Activated B cell treated with CpG ODN at 0.5 μM for 24 hours (primary cell): ENCODE results near the gene BMP2. TPM values are rescaled to one million over a fixed set of nuclear protein-coding genes. Genes with fewer than 3 reads are reported as not detected.

Experiments used
- ATAC-seq: fragments of 200-7000 bp; cut with Tn5 transposase; one replicate; pipeline ENCODE4 v1.10.0; 2021; ENCODE audit warnings: low read depth, mild to moderate bottlenecking, moderate library complexity
- CTCF ChIA-PET: fragments of 350-600 bp; sonication (Branson Sonifier 250); formaldehyde crosslinking; loops from one replicate; lab custom pipeline; 2021; ENCODE audit warnings: antibody characterized with exemption; lab: Charles Lee
- POLR2A ChIA-PET: fragments of 350-600 bp; sonication (Branson Sonifier 250); formaldehyde crosslinking; loops from one replicate; lab custom pipeline; 2021; ENCODE audit warnings: antibody characterized with exemption; lab: Charles Lee
- DNase-seq: peaks from one replicate; pipeline ENCODE4 v3.0.0; 2022
- H3K27ac Mint-ChIP-seq: one replicate; pipeline ENCODE4 v1.8.0; 2020; ENCODE audit warnings: mixed read lengths
- H3K27me3 Mint-ChIP-seq: one replicate; pipeline ENCODE4 v1.8.0; 2021; ENCODE audit warnings: mixed read lengths
- H3K36me3 Mint-ChIP-seq: one replicate; pipeline ENCODE4 v1.8.0; 2021; ENCODE audit warnings: low read depth, mixed read lengths
- H3K4me1 Mint-ChIP-seq: one replicate; pipeline ENCODE4 v1.8.0; 2021; ENCODE audit warnings: mixed read lengths
- H3K4me3 Mint-ChIP-seq: one replicate; pipeline ENCODE4 v1.8.0; 2020; ENCODE audit warnings: mild to moderate bottlenecking, mixed read lengths
- H3K9me3 Mint-ChIP-seq: one replicate; pipeline ENCODE4 v1.8.0; 2020; ENCODE audit warnings: mixed read lengths
- intact Hi-C: fragments of 100-400 bp; cut with micrococcal nuclease; formaldehyde crosslinking; loops from one replicate; pipeline ENCODE4 v1.15.1; 2024
- total RNA-seq: library from RNA; stranded (reverse); gene quantifications from 2 replicates; pipeline ENCODE4 v1.2.3, GENCODE V29; 2022
- TF ChIP-seq, protein P1 (sequence below): fragments of 200-600 bp; IDR thresholded peaks from one replicate; pipeline ENCODE4 v1.8.0; 2022; ENCODE audit warnings: antibody characterized with exemption, mild to moderate bottlenecking

The BMP2 gene
- total RNA-seq, 1 donor from 2014 or later: not detected

DNA sequence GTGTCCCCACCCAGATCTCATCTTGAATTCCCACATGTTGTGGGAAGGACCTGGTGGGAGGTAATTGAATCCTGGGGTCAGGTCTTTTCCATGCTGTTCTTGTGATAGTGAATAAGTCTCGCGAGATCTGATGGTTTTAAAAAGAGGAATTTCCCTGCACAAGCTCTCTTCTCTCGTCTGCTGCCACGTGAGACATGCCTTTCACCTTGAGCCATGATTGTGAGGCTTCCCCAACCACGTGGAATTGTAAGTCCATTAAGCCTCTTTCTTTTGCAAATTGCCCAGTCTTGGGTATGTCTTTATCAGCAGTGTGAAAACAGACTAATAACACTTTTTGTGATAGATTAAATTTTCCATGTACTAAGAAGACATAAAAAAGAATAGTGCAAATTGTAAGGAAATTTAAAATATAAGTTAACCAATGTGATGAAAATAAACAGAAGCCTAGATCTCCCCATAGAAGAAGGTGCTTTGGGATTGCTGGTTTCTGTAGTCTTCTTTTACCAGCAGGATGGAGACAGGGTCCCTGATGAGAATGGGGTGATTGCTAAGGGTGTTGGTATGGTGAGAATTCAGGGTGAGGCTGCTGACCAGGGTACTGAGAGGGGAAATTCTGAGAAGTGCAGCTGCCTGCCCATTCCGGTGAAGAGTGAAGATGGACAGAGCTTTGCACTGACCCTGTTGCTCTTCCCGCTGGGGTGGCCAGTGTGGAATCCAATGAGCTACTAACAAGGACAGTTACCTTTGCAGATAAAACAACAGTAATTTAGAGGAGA is 50.7 kb downstream of the BMP2 start:
- intact Hi-C loops: no loop called here
- TF ChIP-seq, protein P1, sequence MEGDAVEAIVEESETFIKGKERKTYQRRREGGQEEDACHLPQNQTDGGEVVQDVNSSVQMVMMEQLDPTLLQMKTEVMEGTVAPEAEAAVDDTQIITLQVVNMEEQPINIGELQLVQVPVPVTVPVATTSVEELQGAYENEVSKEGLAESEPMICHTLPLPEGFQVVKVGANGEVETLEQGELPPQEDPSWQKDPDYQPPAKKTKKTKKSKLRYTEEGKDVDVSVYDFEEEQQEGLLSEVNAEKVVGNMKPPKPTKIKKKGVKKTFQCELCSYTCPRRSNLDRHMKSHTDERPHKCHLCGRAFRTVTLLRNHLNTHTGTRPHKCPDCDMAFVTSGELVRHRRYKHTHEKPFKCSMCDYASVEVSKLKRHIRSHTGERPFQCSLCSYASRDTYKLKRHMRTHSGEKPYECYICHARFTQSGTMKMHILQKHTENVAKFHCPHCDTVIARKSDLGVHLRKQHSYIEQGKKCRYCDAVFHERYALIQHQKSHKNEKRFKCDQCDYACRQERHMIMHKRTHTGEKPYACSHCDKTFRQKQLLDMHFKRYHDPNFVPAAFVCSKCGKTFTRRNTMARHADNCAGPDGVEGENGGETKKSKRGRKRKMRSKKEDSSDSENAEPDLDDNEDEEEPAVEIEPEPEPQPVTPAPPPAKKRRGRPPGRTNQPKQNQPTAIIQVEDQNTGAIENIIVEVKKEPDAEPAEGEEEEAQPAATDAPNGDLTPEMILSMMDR: no peak
- no peak overlapping the region for H3K4me3 Mint-ChIP-seq
- H3K27ac Mint-ChIP-seq: no peak overlapping the region
- no peaks in the 10 kb centered on the region for H3K4me1 Mint-ChIP-seq
- no peak for DNase-seq
- CTCF ChIA-PET: no interaction called here
- H3K27me3 Mint-ChIP-seq: peaks cover 6% of the 10 kb centered on the region
- H3K36me3 Mint-ChIP-seq: no peaks in the 10 kb centered on the region
- no peaks in the 10 kb centered on the region for H3K9me3 Mint-ChIP-seq
- POLR2A ChIA-PET: no interaction called here
- ATAC-seq: no peak

DNA sequence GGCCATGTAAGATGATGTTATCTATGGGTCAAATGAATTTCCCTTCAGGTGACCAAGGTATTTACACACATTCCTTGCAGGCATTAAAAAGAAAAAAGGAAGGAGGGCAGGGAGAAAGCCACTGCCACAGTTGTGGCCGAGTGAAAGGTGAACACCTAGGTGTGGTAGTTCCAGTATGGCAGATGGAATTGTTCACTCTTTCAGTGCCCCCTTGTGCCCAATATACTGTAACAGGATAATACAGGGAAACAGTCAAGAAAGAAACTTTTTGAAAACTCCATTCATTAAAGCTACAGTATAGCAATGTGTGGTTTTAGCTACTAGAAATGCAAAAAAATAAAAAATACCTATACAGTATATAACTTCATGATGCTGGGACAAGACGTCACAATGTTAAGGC is 52.1 kb downstream of the BMP2 start:
- ChIA-PET CTCF (no interaction called here), POLR2A (no interaction called here)
- Mint-ChIP-seq H3K36me3 (no peaks in the 10 kb centered on the region), H3K27me3 (peaks cover 1% of the 10 kb centered on the region), H3K9me3 (no peaks in the 10 kb centered on the region), H3K4me1 (no peaks in the 10 kb centered on the region), H3K27ac (no peak overlapping the region), H3K4me3 (no peak overlapping the region)
- ATAC-seq: no peak
- TF ChIP-seq, protein P1: no peak
- intact Hi-C loops: no loop called here
- DNase-seq: no peak

DNA sequence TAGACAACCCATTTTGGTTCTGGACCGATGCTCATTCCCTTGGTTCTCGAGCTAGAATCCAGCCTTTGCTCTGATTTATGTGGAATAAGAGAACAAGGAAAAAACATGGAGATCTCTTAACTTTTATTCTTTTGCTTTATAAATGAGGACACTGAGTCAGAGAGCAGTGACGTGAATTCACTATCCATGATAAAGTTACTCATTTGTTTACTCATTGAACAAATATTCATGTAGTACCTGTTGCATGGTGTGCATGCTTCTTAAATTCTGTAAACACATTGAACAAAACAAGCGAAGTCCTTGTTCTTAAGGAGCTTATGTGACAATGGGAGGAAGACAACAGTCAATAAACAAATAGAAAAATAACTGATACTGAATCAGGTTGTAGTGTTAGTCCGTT is 56.9 kb downstream of the BMP2 start:
- DNase-seq (no peak), ATAC-seq (no peak)
- Mint-ChIP-seq H3K9me3 (no peaks in the 10 kb centered on the region), H3K4me1 (no peaks in the 10 kb centered on the region), H3K27me3 (no peaks in the 10 kb centered on the region), H3K36me3 (no peaks in the 10 kb centered on the region), H3K4me3 (no peak overlapping the region), H3K27ac (no peak overlapping the region)
- CTCF ChIA-PET: interaction anchor here (3.2 kb wide), 1 partner anchor 1898 kb away, joined by 9 read pairs; no protein-coding TSS in a partner anchor
- POLR2A ChIA-PET: no interaction called here
- intact Hi-C loops: no loop called here
- TF ChIP-seq, protein P1: no peak

DNA sequence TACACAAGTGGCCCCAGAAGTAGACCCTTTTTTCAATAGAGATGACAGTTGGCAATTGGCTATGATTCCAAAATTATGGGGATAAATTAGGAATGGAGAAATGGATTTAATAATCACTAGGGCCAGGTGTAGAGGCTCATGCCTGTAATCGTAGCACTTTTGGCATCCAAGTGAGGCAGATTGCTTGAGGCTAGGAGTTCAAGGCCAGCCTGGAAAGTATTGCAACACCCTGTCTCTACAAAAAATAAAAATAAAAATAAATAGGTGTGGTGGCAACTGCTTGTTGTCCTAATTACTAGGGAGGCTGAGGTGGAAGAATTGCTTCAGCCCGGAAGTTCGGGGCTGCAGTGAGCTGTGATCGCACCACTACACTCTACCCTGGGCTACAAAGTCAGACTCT is 60.0 kb downstream of the BMP2 start:
- H3K9me3 Mint-ChIP-seq: no peaks in the 10 kb centered on the region
- no peak overlapping the region for H3K27ac Mint-ChIP-seq
- no peaks in the 10 kb centered on the region for H3K27me3 Mint-ChIP-seq
- intact Hi-C loops: no loop called here
- no peaks in the 10 kb centered on the region for H3K4me1 Mint-ChIP-seq
- DNase-seq: no peak
- H3K36me3 Mint-ChIP-seq: no peaks in the 10 kb centered on the region
- CTCF ChIA-PET: interaction anchor here (3.7 kb wide), 1 partner anchor 1894 kb away, joined by 25 read pairs; no protein-coding TSS in a partner anchor
- TF ChIP-seq, protein P1: no peak
- POLR2A ChIA-PET: no interaction called here
- ATAC-seq: no peak
- H3K4me3 Mint-ChIP-seq: no peak overlapping the region

DNA sequence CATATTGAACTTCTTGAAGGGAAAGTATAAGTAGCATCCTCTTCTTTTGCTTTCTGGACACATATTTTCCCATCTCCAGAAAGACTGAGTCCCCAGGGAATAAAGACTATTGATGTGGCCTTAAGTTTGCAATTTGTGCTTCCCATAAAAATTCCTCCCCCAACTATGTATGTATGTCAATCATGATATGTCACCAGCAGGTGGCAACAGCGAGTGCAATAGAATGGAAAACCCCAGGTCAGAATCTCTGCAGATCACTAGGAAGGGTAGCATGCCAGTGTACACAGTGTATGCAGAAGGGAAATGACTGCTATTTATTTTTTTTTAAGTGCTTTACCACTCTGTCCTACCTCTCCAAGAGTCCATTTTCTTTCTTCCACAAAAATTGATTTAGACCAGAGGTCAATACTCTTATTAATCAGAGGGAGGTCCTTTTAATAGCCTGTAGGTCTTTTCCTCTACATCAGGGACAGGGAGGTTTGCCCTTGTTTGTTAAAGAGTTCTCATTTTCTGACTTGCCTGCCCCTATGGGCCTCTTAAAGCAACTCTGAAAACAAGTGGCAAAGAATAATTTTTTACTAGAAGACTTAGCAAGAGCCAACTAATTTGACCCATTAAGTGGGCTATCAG is 61.4 kb downstream of the BMP2 start:
- Mint-ChIP-seq H3K4me1 (no peaks in the 10 kb centered on the region), H3K36me3 (no peaks in the 10 kb centered on the region), H3K27ac (no peak overlapping the region), H3K9me3 (no peaks in the 10 kb centered on the region), H3K4me3 (no peak overlapping the region), H3K27me3 (no peaks in the 10 kb centered on the region)
- ChIA-PET POLR2A (no interaction called here), CTCF (interaction anchor here (3.7 kb wide), 1 partner anchor 1893 kb away, joined by 25 read pairs; no protein-coding TSS in a partner anchor)
- TF ChIP-seq, protein P1: no peak
- ATAC-seq (peak; percentile 56), DNase-seq (no peak)
- intact Hi-C loops: no loop called here
